ENCODE measurements around the gene AOPEP. TPM values are rescaled to one million over a fixed set of nuclear protein-coding genes. Genes with fewer than 3 reads are reported as not detected.
A peak's percentile ranks its signal among the peaks of the same experiment; 100 is the strongest.

Gene AOPEP
- total and polyA plus RNA-seq, 2 of the 13 experiments (the other 11 are each of a cell fraction or from before 2014, with no cell fraction given), result 22.2 to 41.6 TPM

- TF ChIP-seq TBP (CRISPR knock-in tag; IDR thresholded peaks at IDR 0.05) (no peak), HNRNPUL1 (IDR thresholded peaks at IDR 0.05; ENCODE audit: low read depth, low read length) (no peak), POLR2AphosphoS5 (IDR thresholded peaks at IDR 0.05; ENCODE audit: low read depth, low read length) (peak; percentile 76; the same call in 1 of the 2 replicates), JUNB (CRISPR knock-in tag; IDR thresholded peaks at IDR 0.05; ENCODE audit: borderline replicate concordance) (no peak), ZFP91 (CRISPR knock-in tag; IDR thresholded peaks at IDR 0.05; ENCODE audit: borderline replicate concordance) (peak; percentile 65), HDAC2 (CRISPR knock-in tag; IDR thresholded peaks at IDR 0.05) (peak; percentile 86), HNF1A (IDR thresholded peaks at IDR 0.05; ENCODE audit: low read depth) (peak; percentile 70), HNF1A (CRISPR knock-in tag; IDR thresholded peaks at IDR 0.05; ENCODE audit: borderline replicate concordance) (peak; percentile 83), ZNF225 (CRISPR knock-in tag; IDR thresholded peaks at IDR 0.05) (no peak), FLYWCH1 (CRISPR knock-in tag; IDR thresholded peaks at IDR 0.05) (no peak), RORA (CRISPR knock-in tag; IDR thresholded peaks at IDR 0.05) (no peak), MTA1 (CRISPR knock-in tag; IDR thresholded peaks at IDR 0.05; ENCODE audit: borderline replicate concordance) (no peak), BATF2 (CRISPR knock-in tag; IDR thresholded peaks at IDR 0.05) (no peak), KDM5B (CRISPR knock-in tag; IDR thresholded peaks at IDR 0.05; ENCODE audit: borderline replicate concordance) (no peak)
- TF ChIP-seq, protein P1, sequence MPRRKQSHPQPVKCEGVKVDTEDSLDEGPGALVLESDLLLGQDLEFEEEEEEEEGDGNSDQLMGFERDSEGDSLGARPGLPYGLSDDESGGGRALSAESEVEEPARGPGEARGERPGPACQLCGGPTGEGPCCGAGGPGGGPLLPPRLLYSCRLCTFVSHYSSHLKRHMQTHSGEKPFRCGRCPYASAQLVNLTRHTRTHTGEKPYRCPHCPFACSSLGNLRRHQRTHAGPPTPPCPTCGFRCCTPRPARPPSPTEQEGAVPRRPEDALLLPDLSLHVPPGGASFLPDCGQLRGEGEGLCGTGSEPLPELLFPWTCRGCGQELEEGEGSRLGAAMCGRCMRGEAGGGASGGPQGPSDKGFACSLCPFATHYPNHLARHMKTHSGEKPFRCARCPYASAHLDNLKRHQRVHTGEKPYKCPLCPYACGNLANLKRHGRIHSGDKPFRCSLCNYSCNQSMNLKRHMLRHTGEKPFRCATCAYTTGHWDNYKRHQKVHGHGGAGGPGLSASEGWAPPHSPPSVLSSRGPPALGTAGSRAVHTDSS (CRISPR knock-in tag; conservative IDR thresholded peaks at IDR 0.05), result no peak
- TF ChIP-seq, protein P2, sequence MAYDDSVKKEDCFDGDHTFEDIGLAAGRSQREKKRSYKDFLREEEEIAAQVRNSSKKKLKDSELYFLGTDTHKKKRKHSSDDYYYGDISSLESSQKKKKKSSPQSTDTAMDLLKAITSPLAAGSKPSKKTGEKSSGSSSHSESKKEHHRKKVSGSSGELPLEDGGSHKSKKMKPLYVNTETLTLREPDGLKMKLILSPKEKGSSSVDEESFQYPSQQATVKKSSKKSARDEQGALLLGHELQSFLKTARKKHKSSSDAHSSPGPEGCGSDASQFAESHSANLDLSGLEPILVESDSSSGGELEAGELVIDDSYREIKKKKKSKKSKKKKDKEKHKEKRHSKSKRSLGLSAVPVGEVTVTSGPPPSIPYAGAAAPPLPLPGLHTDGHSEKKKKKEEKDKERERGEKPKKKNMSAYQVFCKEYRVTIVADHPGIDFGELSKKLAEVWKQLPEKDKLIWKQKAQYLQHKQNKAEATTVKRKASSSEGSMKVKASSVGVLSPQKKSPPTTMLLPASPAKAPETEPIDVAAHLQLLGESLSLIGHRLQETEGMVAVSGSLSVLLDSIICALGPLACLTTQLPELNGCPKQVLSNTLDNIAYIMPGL (CRISPR knock-in tag; IDR thresholded peaks at IDR 0.05; ENCODE audit: borderline replicate concordance in 1 of 2, low read depth in 1 of 2), result peak in 1 of 2 experiments; percentile 53; a peak in 2 of 4 replicates
Measured at GRCh38 chr9:94991961-94992907, 265.7 kb downstream of the AOPEP start (continued).
